GM12892 (cell line): Measurements from ENCODE around the gene PDLIM7.

Source experiments
- POLR2A ChIP-seq: IDR thresholded peaks from 2 replicates; pipeline ENCODE4 v1.6.1; 2011; ENCODE audit warnings: low read depth, low read length, control low read depth
- POLR2AphosphoS5 ChIP-seq: IDR thresholded peaks from 2 replicates; pipeline ENCODE4 v1.6.1; 2011; ENCODE audit warnings: low read depth, low read length, control low read depth
- TAF1 ChIP-seq: IDR thresholded peaks from 2 replicates; pipeline ENCODE4 v1.6.1; 2011; ENCODE audit warnings: low read depth, mild to moderate bottlenecking, control low read depth, low read length, borderline replicate concordance

DNA sequence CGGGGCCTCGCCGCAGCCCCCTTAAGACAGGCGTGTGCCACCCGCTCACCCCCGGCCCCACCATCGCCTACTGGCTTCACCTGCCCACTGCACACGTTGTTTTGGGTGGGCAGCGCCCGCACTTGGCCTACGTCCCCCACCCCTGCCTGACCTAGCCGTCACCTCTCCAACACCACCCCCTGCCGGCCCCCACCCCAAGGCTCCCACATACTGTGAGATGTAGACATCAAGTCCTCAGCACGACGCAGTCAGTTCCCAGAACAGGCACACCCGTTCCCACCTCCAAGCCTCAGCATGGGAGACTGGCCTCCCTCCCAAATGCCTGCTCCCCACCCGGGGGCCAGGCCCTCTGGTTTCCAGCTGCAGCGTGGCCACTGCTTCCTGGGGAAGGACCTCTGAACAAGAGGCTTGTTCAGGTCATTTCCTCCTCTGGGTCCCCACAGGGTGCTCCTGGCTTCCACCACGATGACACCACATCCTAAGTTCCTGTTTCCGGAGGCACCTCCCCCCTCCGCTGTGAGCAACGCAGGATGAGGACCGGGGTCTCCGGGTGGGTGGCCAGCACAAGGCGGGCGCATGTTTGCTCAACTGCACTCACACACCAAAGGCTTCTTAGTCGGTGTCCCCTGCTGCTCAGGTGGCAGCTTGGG, 35.3 kb downstream of the PDLIM7 start:
- TF ChIP-seq POLR2AphosphoS5 (no peak), POLR2A (no peak), TAF1 (no peak)
